ENCODE measurements around the gene SLC4A3. TPM values are rescaled to one million over a fixed set of nuclear protein-coding genes. Genes with fewer than 3 reads are reported as not detected.

SLC4A3 gene
- total RNA-seq, 1 experiment from 2014 or later = 20.2 TPM

GRCh38 chr2:219611306-219611705, 16.1 kb upstream of the SLC4A3 start:
- TF ChIP-seq, protein P1, sequence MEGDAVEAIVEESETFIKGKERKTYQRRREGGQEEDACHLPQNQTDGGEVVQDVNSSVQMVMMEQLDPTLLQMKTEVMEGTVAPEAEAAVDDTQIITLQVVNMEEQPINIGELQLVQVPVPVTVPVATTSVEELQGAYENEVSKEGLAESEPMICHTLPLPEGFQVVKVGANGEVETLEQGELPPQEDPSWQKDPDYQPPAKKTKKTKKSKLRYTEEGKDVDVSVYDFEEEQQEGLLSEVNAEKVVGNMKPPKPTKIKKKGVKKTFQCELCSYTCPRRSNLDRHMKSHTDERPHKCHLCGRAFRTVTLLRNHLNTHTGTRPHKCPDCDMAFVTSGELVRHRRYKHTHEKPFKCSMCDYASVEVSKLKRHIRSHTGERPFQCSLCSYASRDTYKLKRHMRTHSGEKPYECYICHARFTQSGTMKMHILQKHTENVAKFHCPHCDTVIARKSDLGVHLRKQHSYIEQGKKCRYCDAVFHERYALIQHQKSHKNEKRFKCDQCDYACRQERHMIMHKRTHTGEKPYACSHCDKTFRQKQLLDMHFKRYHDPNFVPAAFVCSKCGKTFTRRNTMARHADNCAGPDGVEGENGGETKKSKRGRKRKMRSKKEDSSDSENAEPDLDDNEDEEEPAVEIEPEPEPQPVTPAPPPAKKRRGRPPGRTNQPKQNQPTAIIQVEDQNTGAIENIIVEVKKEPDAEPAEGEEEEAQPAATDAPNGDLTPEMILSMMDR (IDR thresholded peaks at IDR 0.05; ENCODE audit: unreplicated experiment) = no peak
- no peaks in the 10 kb centered on the region for H3K9me3 Mint-ChIP-seq (ENCODE audit: low read depth, unreplicated experiment)
- intact Hi-C loops (cut with micrococcal nuclease; ENCODE audit: unreplicated experiment) = no loop called here
- no TSS peak for BruUV-seq (replicated peaks)
- H3K4me1 Mint-ChIP-seq (ENCODE audit: low read depth, unreplicated experiment) = no peaks in the 10 kb centered on the region
- no peak for DNase-seq
- CTCF ChIA-PET = no interaction called here
- H3K4me3 Mint-ChIP-seq (ENCODE audit: low read depth, unreplicated experiment) = no peak overlapping the region
- H3K27ac Mint-ChIP-seq (ENCODE audit: unreplicated experiment) = no peak overlapping the region
- H3K36me3 Mint-ChIP-seq (ENCODE audit: insufficient read depth, unreplicated experiment) = peaks cover 21% of the 10 kb centered on the region
- no peaks in the 10 kb centered on the region for H3K27me3 Mint-ChIP-seq (ENCODE audit: unreplicated experiment)

GRCh38 chr2:219611866-219612576, 15.4 kb upstream of the SLC4A3 start:
- DNase-seq = no peak
- no peaks in the 10 kb centered on the region for H3K4me1 Mint-ChIP-seq (ENCODE audit: low read depth, unreplicated experiment)
- no peak overlapping the region for H3K4me3 Mint-ChIP-seq (ENCODE audit: low read depth, unreplicated experiment)
- H3K9me3 Mint-ChIP-seq (ENCODE audit: low read depth, unreplicated experiment) = no peaks in the 10 kb centered on the region
- BruUV-seq (replicated peaks) = no TSS peak
- intact Hi-C loops (cut with micrococcal nuclease; ENCODE audit: unreplicated experiment) = no loop called here
- H3K27ac Mint-ChIP-seq (ENCODE audit: unreplicated experiment) = no peak overlapping the region
- TF ChIP-seq, protein P1 (IDR thresholded peaks at IDR 0.05; ENCODE audit: unreplicated experiment) = no peak
- CTCF ChIA-PET = no interaction called here
- H3K36me3 Mint-ChIP-seq (ENCODE audit: insufficient read depth, unreplicated experiment) = peaks cover 19% of the 10 kb centered on the region
- no peaks in the 10 kb centered on the region for H3K27me3 Mint-ChIP-seq (ENCODE audit: unreplicated experiment)

DNA sequence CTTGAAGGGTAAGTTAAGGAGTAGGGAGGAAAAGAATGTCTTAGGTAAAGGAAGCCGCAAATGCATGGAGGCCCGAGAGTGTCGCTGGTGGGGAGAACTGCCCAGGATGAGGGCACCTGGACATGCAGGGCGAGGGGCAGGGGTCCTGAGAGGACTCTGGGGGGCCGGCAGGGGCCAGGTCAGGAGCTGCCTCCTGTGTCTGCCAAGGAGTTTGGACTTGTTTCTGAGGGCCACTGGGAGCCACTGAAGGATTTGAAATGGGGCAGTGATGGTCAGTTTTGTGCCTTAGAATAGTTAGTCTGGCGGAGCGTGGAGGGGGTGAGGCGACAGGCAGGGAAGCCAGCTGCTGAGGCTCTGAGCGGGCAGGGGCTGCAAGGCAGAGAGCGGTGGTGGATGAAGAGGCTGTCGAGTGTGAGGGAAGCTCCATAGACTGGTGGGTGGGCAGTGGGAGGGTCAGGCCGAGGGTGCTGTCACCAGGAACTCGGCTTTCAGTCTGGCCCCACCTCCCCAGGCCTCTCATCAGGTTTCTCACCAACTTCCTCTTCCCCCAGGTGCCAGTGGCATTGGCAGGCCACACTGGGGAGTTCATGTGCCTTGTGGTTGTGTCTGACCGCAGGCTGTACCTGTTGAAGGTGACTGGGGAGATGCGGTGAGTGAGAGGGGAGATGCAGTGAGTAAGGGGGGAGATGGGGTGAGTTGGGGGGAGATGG, 14.7 kb upstream of the SLC4A3 start:
- CTCF ChIA-PET = no interaction called here
- Mint-ChIP-seq H3K4me1 (ENCODE audit: low read depth, unreplicated experiment) (no peaks in the 10 kb centered on the region), H3K9me3 (ENCODE audit: low read depth, unreplicated experiment) (no peaks in the 10 kb centered on the region), H3K4me3 (ENCODE audit: low read depth, unreplicated experiment) (no peak overlapping the region), H3K27me3 (ENCODE audit: unreplicated experiment) (no peaks in the 10 kb centered on the region), H3K36me3 (ENCODE audit: insufficient read depth, unreplicated experiment) (peaks cover 19% of the 10 kb centered on the region), H3K27ac (ENCODE audit: unreplicated experiment) (no peak overlapping the region)
- no peak for DNase-seq
- intact Hi-C loops (cut with micrococcal nuclease; ENCODE audit: unreplicated experiment) = no loop called here
- TF ChIP-seq, protein P1 (IDR thresholded peaks at IDR 0.05; ENCODE audit: unreplicated experiment) = no peak
- no TSS peak for BruUV-seq (replicated peaks)

DNA sequence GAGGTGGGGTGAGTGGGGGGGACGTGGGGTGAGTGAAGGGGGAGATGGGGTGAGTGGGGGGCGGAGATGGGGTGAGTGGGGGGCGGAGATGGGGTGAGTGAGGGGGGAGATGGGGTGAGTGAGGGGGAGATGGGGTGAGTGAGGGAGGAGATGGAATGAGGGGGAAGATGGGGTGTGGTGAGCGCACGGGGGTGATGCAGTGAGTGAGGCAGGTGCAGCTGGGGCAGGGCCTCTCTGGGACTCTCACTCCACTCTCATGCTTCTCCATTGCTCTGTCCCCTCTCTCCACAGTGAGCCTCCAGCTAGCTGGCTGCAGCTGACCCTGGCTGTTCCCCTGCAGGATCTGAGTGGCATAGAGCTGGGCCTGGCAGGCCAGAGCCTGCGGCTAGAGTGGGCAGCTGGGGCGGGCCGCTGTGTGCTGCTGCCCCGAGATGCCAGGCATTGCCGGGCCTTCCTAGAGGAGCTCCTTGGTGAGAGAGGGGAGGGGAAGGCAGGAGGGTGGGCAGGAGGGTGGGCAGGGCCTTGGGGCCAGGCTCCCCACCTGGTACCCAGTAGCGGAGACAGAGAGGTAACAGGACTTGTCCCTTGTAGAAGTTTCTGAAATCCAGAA, 13.9 kb upstream of the SLC4A3 start:
- intact Hi-C loops (cut with micrococcal nuclease; ENCODE audit: unreplicated experiment) = no loop called here
- TF ChIP-seq, protein P1 (IDR thresholded peaks at IDR 0.05; ENCODE audit: unreplicated experiment) = no peak
- Mint-ChIP-seq H3K9me3 (ENCODE audit: low read depth, unreplicated experiment) (no peaks in the 10 kb centered on the region), H3K27me3 (ENCODE audit: unreplicated experiment) (no peaks in the 10 kb centered on the region), H3K4me3 (ENCODE audit: low read depth, unreplicated experiment) (no peak overlapping the region), H3K4me1 (ENCODE audit: low read depth, unreplicated experiment) (peaks cover under 1% of the 10 kb centered on the region), H3K27ac (ENCODE audit: unreplicated experiment) (no peak overlapping the region), H3K36me3 (ENCODE audit: insufficient read depth, unreplicated experiment) (peaks cover 19% of the 10 kb centered on the region)
- CTCF ChIA-PET = interaction anchor here (1.0 kb wide), 1 partner anchor 27 kb away, joined by 3 read pairs; no protein-coding TSS in a partner anchor
- no TSS peak for BruUV-seq (replicated peaks)
- DNase-seq = no peak
